ENCODE data around the gene PAPOLA.
"Not testable (repeated sequence)": the region's sequence is repeated elsewhere in the genome, so short reads cannot be mapped to it uniquely, and the experiment has no call there.

Gene PAPOLA

DNA sequence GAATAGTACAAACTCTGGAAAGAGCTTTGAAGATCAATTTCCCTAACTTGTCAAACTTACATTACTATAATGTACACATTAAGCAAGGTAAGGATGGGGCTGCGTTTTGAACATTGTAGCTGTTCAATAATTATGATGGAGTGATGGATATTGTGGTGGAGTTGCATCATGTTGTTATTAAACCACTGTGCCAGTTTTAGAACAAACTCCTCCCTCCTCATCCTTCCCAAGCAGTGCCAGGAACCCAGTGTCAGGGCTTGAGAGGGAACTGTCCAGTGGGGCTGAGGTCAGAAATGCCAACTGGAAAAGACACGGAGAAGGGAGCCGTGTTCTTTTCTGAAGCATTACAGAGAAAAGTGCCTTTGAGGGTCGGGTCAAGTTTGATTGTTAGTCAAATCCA, 31.9 kb upstream of the PAPOLA start:
- TF ChIP-seq, protein P1, sequence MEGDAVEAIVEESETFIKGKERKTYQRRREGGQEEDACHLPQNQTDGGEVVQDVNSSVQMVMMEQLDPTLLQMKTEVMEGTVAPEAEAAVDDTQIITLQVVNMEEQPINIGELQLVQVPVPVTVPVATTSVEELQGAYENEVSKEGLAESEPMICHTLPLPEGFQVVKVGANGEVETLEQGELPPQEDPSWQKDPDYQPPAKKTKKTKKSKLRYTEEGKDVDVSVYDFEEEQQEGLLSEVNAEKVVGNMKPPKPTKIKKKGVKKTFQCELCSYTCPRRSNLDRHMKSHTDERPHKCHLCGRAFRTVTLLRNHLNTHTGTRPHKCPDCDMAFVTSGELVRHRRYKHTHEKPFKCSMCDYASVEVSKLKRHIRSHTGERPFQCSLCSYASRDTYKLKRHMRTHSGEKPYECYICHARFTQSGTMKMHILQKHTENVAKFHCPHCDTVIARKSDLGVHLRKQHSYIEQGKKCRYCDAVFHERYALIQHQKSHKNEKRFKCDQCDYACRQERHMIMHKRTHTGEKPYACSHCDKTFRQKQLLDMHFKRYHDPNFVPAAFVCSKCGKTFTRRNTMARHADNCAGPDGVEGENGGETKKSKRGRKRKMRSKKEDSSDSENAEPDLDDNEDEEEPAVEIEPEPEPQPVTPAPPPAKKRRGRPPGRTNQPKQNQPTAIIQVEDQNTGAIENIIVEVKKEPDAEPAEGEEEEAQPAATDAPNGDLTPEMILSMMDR (IDR thresholded peaks at IDR 0.05; ENCODE audit: extremely low read depth, missing control alignments): no peak
- DNase-seq (ENCODE audit: low spot score): no peak

DNA sequence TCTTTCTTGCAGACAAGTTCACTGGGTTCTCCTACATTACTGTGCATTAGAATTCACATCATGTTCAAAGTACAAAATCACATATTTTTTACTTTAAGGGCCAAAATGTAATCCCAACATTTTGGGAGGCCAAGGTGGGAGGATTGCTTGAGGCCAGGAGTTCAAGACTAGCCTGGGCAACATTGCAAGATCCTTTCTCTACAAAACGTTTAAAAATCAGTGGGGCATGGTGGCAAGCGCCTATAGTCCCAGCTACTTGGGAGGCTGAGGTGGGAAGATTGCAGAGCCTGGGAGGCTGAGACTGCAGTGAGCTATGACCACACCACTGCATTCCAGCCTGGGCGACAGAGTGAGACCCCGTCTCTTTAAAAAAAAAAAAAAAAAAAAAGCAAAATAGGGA, 31.2 kb upstream of the PAPOLA start:
- DNase-seq (ENCODE audit: low spot score): not testable (repeated sequence)

DNA sequence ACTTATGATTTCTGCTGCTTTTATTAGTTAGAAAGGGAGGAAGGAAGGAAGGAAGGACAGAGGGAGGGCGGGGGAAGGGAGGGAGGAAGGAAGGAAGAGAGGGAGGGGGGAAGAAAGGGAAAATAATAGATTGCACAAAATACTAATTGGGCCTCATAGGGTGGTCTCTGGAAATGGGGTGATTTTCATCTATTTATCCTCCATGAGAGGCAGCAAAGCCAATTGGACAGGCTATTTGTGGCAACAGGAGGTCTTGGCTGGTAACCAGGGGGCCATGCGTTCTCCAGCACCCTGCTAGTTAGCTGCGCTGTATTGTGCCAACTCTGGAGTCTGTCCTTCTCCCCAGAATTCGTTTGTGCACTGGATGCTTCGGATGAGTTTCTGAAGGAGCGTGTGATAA, 24.1 kb upstream of the PAPOLA start:
- DNase-seq (ENCODE audit: low spot score): no peak
- TF ChIP-seq, protein P1 (IDR thresholded peaks at IDR 0.05; ENCODE audit: extremely low read depth, missing control alignments): no peak

DNA sequence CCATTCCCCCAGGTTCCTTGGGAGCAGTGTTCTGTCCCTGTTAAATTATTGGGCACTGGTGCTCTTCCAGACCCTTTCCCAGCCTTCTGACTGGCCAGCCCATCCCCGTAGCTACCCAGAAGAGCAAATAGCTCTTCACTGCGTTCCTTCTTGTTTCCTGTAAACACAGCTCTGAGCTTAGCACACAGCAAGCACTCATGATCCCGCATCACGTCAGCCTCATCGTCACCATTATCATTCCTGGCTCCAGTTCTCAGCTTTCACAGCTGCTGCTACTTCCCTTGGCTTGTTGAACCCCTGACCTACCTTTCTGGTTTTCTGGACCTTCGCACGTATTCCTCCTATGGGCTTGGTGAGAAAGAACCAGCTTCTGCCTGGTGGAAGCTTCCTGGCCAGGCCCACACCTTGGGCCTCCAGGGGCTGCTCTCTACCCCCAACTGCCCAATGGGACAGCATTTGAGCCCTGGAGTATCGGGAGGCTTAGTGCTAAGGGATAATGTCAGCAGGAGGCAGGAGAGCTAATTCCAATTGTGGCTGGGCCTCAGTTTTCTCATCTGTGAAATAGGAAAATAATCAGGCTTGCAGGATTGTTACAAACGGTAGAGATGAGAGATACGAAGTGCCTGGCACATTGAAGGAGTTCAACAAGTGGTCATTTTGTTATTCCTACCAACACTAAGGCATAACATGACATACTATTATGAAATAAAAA, 22.6 kb upstream of the PAPOLA start:
- TF ChIP-seq, protein P1 (IDR thresholded peaks at IDR 0.05; ENCODE audit: extremely low read depth, missing control alignments): no peak
- DNase-seq (ENCODE audit: low spot score): no peak

DNA sequence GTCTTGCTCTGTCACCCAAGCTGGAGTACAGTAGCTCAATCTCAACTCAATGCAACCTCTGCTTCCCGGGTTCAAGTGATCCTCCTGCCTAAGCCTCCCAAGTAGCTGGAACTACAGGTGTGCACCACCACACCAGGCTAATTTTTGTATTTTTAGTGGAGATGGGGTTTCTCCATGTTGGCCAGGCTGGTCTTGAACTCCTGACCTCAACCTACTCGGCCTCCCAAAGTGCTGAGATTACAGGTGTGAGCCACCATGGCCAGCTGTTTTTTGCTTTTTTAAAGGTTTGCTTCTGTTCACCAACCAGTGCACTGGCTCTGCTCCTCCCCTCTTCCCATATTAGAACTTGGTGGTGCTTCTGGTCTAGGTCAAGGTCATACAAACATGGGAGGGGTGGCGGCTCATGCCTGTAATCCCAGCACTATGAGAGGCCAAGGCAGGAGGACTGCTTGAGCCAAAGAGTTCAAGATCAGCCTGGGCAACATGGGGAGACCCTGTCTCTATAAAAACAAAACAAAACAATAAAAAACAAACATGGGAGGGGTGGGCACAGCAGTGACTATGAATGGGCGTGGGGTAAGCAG, 20.4 kb upstream of the PAPOLA start:
- TF ChIP-seq, protein P1 (IDR thresholded peaks at IDR 0.05; ENCODE audit: extremely low read depth, missing control alignments): no peak
- no peak for DNase-seq (ENCODE audit: low spot score)

DNA sequence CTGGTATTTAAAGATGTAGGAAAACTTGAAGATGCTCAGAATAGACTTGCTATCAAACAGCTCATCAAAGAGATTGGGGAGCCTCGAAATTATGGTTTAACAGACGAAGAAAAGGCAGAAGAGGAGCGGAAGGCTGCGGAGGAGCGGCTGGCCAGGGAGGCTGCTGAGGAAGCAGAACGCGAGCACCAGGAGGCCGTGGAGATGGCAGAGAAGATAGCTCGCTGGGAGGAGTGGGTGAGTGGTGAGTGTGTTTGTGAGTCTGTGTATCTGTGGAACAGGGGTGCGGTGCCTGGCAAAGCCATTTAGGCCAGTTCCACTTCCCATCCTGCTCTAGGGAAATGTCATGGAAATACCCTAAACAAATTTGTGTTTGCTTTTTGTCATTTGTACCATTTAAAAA, 19.2 kb upstream of the PAPOLA start:
- no peak for DNase-seq (ENCODE audit: low spot score)
- TF ChIP-seq, protein P1 (IDR thresholded peaks at IDR 0.05; ENCODE audit: extremely low read depth, missing control alignments): no peak

DNA sequence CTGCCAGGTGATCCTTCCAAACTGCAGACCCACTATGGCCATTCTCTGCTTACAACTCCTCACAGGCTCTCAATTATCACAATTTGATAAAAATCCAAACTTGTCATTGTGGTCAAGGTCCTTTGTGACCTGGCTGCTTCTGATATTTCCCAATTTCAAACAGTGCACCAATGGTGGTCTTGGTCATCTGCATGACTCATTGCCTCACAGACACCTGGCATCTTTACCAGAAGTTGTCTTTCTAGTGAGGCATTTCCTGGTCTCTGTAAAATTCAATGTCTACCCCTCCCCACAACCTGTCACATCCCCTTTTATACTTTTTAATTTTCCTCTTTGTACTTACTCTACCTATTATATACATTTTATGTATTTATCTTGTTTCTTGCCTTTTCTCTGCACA, 17.8 kb upstream of the PAPOLA start:
- TF ChIP-seq, protein P1 (IDR thresholded peaks at IDR 0.05; ENCODE audit: extremely low read depth, missing control alignments): no peak
- no peak for DNase-seq (ENCODE audit: low spot score)

DNA sequence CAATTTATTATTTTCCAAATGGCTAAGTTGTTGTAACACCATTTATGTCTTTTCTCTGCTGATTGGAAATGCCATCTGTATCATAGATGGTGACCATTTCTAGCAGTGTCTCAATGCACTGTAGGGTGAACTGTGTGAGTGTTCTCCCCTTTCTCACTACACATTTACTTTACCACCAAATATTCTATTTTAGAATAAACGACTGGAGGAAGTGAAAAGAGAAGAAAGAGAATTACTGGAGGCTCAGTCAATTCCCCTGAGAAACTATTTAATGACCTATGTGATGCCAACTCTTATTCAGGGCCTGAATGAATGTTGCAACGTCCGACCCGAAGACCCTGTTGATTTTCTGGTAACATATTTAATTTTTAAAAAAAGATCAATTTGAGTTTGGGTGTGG, 15.5 kb upstream of the PAPOLA start:
- TF ChIP-seq, protein P1 (IDR thresholded peaks at IDR 0.05; ENCODE audit: extremely low read depth, missing control alignments): no peak
- DNase-seq (ENCODE audit: low spot score): no peak
